ENCODE measurements around the gene RALGAPB. TPM values are rescaled to one million over a fixed set of nuclear protein-coding genes. Genes with fewer than 3 reads are reported as not detected.

RALGAPB gene
- total RNA-seq, 1 donor from 2014 or later: 21.4 TPM

DNA sequence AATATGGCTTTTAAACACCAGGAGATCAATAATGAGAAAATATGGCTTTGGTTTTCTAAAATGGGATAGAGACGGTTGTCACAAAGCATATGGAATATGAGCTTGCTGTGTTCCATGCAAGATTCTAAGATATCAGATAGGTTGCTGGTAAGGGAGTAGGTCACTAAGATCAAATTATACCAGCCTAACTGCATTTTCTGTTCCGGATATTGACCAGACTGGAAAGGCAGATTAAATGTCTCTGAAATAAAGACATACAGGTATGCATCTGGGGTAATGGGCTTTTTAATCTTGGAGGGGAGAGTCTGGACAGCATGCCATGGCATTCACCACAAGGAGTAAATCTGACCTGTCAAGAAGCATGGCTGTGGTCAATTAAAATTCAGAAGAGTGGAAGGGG, 73.1 kb downstream of the RALGAPB start:
- no peak overlapping the region for H3K4me3 ChIP-seq
- intact Hi-C loops (cut with micrococcal nuclease): no loop called here
- peaks cover 97% of the 10 kb centered on the region for H3K36me3 ChIP-seq
- no peak overlapping the region for H3K27ac ChIP-seq (replicated peaks)
- DNase-seq: no peak
- no peaks in the 10 kb centered on the region for H3K9me3 ChIP-seq (replicated peaks)
- TF ChIP-seq, protein P1, sequence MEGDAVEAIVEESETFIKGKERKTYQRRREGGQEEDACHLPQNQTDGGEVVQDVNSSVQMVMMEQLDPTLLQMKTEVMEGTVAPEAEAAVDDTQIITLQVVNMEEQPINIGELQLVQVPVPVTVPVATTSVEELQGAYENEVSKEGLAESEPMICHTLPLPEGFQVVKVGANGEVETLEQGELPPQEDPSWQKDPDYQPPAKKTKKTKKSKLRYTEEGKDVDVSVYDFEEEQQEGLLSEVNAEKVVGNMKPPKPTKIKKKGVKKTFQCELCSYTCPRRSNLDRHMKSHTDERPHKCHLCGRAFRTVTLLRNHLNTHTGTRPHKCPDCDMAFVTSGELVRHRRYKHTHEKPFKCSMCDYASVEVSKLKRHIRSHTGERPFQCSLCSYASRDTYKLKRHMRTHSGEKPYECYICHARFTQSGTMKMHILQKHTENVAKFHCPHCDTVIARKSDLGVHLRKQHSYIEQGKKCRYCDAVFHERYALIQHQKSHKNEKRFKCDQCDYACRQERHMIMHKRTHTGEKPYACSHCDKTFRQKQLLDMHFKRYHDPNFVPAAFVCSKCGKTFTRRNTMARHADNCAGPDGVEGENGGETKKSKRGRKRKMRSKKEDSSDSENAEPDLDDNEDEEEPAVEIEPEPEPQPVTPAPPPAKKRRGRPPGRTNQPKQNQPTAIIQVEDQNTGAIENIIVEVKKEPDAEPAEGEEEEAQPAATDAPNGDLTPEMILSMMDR (IDR thresholded peaks at IDR 0.05; ENCODE audit: borderline replicate concordance): no peak
- no peaks in the 10 kb centered on the region for H3K27me3 ChIP-seq (ENCODE audit: low read depth)
- no peaks in the 10 kb centered on the region for H3K4me1 ChIP-seq

DNA sequence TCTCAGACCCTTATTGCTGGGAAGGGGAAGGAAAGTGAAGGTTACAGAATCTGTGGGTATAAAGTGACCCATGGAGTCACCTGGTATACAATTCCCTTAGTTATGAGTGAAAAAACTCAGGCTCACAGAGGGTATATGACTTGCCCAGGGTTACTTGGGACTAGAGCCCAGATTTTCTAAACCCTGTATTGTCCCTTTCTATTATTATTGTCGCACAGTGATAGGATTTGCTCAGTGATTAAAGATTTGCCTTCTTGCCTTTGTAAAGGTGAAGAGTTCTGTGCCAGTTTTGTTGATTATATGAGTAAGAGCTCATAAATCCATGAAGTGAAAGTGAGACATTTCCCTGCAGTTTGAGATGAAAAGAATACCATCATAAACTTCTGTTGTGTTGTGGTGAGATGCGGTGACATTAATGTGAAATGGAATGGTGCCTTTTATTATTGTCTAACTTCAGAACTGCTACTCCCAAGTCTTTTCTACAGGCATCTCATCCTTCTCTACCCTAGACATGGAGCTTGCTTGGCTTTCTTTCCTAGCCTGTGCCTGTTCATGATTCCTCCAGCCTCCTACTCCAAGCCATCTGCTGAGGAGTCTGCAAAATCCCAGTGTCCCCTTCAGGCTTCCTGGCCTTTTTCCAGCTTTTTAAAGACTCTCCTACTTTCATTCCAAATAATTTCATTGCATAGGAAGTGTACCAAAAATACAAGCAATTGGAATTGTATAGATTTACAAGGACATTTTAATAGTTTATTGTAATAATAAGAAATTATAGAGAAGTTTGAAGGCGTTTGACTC, 74.8 kb downstream of the RALGAPB start:
- intact Hi-C loops (cut with micrococcal nuclease): no loop called here
- no peaks in the 10 kb centered on the region for H3K9me3 ChIP-seq (replicated peaks)
- no peaks in the 10 kb centered on the region for H3K4me1 ChIP-seq
- H3K4me3 ChIP-seq: no peak overlapping the region
- H3K27ac ChIP-seq (replicated peaks): no peak overlapping the region
- TF ChIP-seq, protein P1 (IDR thresholded peaks at IDR 0.05; ENCODE audit: borderline replicate concordance): no peak
- peaks cover 97% of the 10 kb centered on the region for H3K36me3 ChIP-seq
- H3K27me3 ChIP-seq (ENCODE audit: low read depth): no peaks in the 10 kb centered on the region
- no peak for DNase-seq

DNA sequence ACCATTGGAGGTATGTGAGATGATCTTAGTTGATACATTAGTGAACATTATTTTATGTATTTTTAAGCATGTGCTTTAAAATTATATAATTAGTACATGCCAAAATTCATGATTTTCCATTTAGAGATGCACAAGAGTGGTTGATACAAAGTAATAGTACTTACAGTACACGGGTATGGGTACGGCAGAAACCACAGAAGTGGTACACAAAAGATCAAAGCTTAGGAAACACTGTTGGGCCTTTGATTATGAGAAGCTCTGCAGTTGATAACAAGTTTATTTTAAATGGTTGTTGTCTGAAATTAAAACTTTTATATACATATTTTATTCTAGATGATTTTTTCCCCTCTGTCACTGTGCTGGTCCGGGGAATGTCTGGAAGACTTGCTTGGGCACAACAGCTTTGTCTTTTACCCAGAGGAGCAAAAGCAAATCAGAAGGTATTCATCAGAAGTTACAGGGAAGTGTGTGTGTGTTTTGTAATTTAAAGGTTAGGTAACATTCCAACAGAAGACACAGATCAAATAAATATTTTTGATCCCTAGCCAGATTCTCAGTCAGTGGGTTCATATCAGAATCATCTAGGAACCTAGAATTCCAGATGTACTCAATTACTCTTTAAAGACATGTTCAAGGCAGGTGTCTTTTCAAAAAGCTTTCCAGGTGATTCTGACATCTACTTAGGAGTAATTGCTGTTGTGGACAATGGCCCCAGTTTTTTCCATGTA, 75.9 kb downstream of the RALGAPB start:
- intact Hi-C loops (cut with micrococcal nuclease): no loop called here
- no peaks in the 10 kb centered on the region for H3K4me1 ChIP-seq
- DNase-seq: no peak
- no peaks in the 10 kb centered on the region for H3K27me3 ChIP-seq (ENCODE audit: low read depth)
- no peak overlapping the region for H3K4me3 ChIP-seq
- H3K9me3 ChIP-seq (replicated peaks): no peaks in the 10 kb centered on the region
- TF ChIP-seq, protein P1 (IDR thresholded peaks at IDR 0.05; ENCODE audit: borderline replicate concordance): no peak
- H3K36me3 ChIP-seq: peaks cover 97% of the 10 kb centered on the region
- H3K27ac ChIP-seq (replicated peaks): no peak overlapping the region

DNA sequence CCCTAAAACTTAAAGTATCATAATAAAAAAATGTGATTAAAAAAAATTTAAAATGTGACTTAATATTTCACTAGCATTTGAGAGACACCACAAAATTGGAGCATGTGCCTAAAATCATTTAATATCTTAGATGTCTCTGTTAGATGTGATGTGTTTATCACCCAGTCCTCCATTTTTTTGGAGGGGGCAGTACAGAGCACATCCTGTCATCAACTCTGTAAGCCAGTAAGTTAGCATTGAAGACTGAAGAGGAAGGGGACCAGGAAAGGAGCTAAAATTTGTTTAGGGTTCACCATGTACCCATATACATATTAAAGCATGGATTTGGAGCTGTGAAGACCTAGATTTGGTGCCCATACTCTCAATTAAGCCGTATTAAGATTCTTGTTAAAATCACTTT, 77.6 kb downstream of the RALGAPB start:
- Histone ChIP-seq H3K27ac (replicated peaks) (no peak overlapping the region), H3K27me3 (ENCODE audit: low read depth) (no peaks in the 10 kb centered on the region), H3K4me1 (no peaks in the 10 kb centered on the region), H3K36me3 (peaks cover 97% of the 10 kb centered on the region), H3K4me3 (no peak overlapping the region), H3K9me3 (replicated peaks) (no peaks in the 10 kb centered on the region)
- intact Hi-C loops (cut with micrococcal nuclease): no loop called here
- no peak for DNase-seq
- TF ChIP-seq, protein P1 (IDR thresholded peaks at IDR 0.05; ENCODE audit: borderline replicate concordance): no peak

DNA sequence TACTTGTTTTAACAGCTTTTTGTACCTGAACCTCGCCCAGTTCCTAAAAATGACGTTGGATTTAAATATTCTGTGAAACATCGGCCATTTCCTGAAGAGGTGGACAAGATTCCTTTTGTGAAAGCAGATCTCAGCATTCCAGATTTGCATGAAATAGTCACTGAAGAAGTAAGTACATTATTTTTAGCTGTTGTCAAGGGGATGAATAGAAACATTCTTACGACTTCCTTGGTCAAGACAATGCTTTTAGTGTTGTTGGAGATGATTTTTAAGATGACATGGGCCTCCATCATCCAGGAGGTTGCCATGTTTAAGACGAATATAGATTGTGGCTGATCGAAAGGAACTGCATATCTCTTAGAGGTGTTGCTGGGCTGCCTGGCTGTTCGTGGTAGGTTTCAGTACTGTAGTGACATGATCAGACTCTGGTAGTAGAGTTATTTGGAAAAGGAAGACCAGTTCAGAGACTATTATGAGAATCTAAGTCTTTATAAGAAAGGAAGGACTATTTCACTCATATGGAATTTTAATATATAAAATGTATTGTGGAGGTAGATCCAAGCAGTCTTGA, 78.5 kb downstream of the RALGAPB start:
- H3K9me3 ChIP-seq (replicated peaks): no peaks in the 10 kb centered on the region
- TF ChIP-seq, protein P1 (IDR thresholded peaks at IDR 0.05; ENCODE audit: borderline replicate concordance): no peak
- no peak overlapping the region for H3K4me3 ChIP-seq
- no peaks in the 10 kb centered on the region for H3K27me3 ChIP-seq (ENCODE audit: low read depth)
- intact Hi-C loops (cut with micrococcal nuclease): no loop called here
- H3K27ac ChIP-seq (replicated peaks): no peak overlapping the region
- DNase-seq: no peak
- H3K4me1 ChIP-seq: no peaks in the 10 kb centered on the region
- H3K36me3 ChIP-seq: peaks cover 97% of the 10 kb centered on the region
